OCI-LY3 (cell line): Measurements from ENCODE around the gene IRF2.

Experiments used
- H2AFZ ChIP-seq: fragments of 200-600, 300-600 bp; shearing (Covaris generic); 2 replicates; pipeline ENCODE4 v1.6.0; 2014; ENCODE audit warnings: antibody characterized with exemption, low read depth, low read length
- H3K27ac ChIP-seq: fragments of 200-600, 300-600 bp; sonication (generic); 2 replicates; pipeline ENCODE4 v1.5.1; 2014; ENCODE audit warnings: mild to moderate bottlenecking, low read length, moderate library complexity, mixed read lengths
- H3K27me3 ChIP-seq: fragments of 200-600, 300-600 bp; sonication (generic); 2 replicates; pipeline ENCODE4 v1.6.1; 2014; ENCODE audit warnings: low read depth, low read length, mixed read lengths
- H3K36me3 ChIP-seq: fragments of 200-600, 300-600 bp; sonication (generic); replicated peaks from 2 replicates; pipeline ENCODE3; 2014; ENCODE audit warnings: low read depth, low read length, mixed read lengths
- H3K4me1 ChIP-seq: fragments of 300-600, 200-600 bp; sonication (generic); 2 replicates; pipeline ENCODE4 v1.6.1; 2014; ENCODE audit warnings: low read length, mixed read lengths
- H3K4me2 ChIP-seq: fragments of 200-600, 300-600 bp; sonication (generic); 2 replicates; pipeline ENCODE4 v1.6.1; 2014; ENCODE audit warnings: low read length, mixed read lengths
- H3K4me3 ChIP-seq: fragments of 300-600, 200-600 bp; sonication (generic); 2 replicates; pipeline ENCODE4 v1.5.1; 2014; ENCODE audit warnings: antibody characterized with exemption, mild to moderate bottlenecking, low read length, moderate library complexity
- H3K79me2 ChIP-seq: fragments of 300-600, 200-600 bp; shearing (Covaris generic); 2 replicates; pipeline ENCODE4 v1.6.1; 2014; ENCODE audit warnings: mild to moderate bottlenecking, low read length, mixed read lengths
- H3K9ac ChIP-seq: fragments of 300-600, 200-600 bp; shearing (Covaris generic); 2 replicates; pipeline ENCODE4 v1.6.0; 2014; ENCODE audit warnings: mild to moderate bottlenecking, low read length, moderate library complexity
- H3K9me3 ChIP-seq: fragments of 200-600, 300-600 bp; shearing (Covaris generic); 2 replicates; pipeline ENCODE4 v1.6.1; 2014; ENCODE audit warnings: low read length, mixed read lengths; ENCODE audit not compliant: insufficient read depth
- H4K20me1 ChIP-seq: fragments of 200-600, 300-600 bp; sonication (generic); 2 replicates; pipeline ENCODE4 v1.6.1; 2016; ENCODE audit warnings: low read length, mixed read lengths; ENCODE audit not compliant: insufficient read depth
- CTCF ChIP-seq: fragments of 200-600, 300-600 bp; sonication (generic); IDR thresholded peaks from 2 replicates; pipeline ENCODE4 v1.5.1; 2014; ENCODE audit warnings: antibody characterized with exemption, low read length, low read depth
- EZH2phosphoT487 ChIP-seq: fragments of 200-600 bp; shearing (Covaris generic); IDR thresholded peaks from 2 replicates; pipeline ENCODE4 v1.6.1; 2018; ENCODE audit warnings: antibody characterized with exemption, mixed run types, low read depth

Gene IRF2

GRCh38 chr4:184463856-184464255 lies 10.5 kb downstream of the IRF2 start:
- no peak overlapping the region for H3K4me3 ChIP-seq

GRCh38 chr4:184463158-184463557 lies 11.2 kb downstream of the IRF2 start:
- Histone ChIP-seq H3K36me3 (no peaks in the 10 kb centered on the region), H3K9me3 (no peaks in the 10 kb centered on the region), H3K79me2 (peaks cover 91% of the 10 kb centered on the region), H3K4me2 (no peak overlapping the region), H3K4me3 (no peak overlapping the region), H2AFZ (no peak overlapping the region), H3K27ac (no peak overlapping the region), H3K4me1 (no peaks in the 10 kb centered on the region), H3K27me3 (no peaks in the 10 kb centered on the region), H4K20me1 (peaks cover 53% of the 10 kb centered on the region), H3K9ac (no peak overlapping the region)
- TF ChIP-seq CTCF (no peak), EZH2phosphoT487 (no peak)

More at GRCh38 chr4:184463856-184464255, 10.5 kb downstream of the IRF2 start:
- no peaks in the 10 kb centered on the region for H3K9me3 ChIP-seq
- TF ChIP-seq EZH2phosphoT487 = no peak
- TF ChIP-seq CTCF = no peak
- no peak overlapping the region for H3K9ac ChIP-seq
- H3K27me3 ChIP-seq = no peaks in the 10 kb centered on the region
- H3K27ac ChIP-seq = no peak overlapping the region
- H3K4me1 ChIP-seq = no peaks in the 10 kb centered on the region
- no peak overlapping the region for H2AFZ ChIP-seq
- H3K4me2 ChIP-seq = no peak overlapping the region
- H3K79me2 ChIP-seq = peaks cover 91% of the 10 kb centered on the region
- H4K20me1 ChIP-seq = peaks cover 53% of the 10 kb centered on the region
- H3K36me3 ChIP-seq = no peaks in the 10 kb centered on the region

GRCh38 chr4:184462724-184463123 lies 11.6 kb downstream of the IRF2 start:
- H2AFZ ChIP-seq = no peak overlapping the region
- H3K4me2 ChIP-seq = no peak overlapping the region
- H3K27me3 ChIP-seq = no peaks in the 10 kb centered on the region
- peaks cover 55% of the 10 kb centered on the region for H4K20me1 ChIP-seq
- H3K79me2 ChIP-seq = peaks cover 91% of the 10 kb centered on the region
- no peaks in the 10 kb centered on the region for H3K36me3 ChIP-seq
- H3K27ac ChIP-seq = no peak overlapping the region
- TF ChIP-seq CTCF (no peak), EZH2phosphoT487 (no peak)
- H3K4me1 ChIP-seq = no peaks in the 10 kb centered on the region
- no peak overlapping the region for H3K4me3 ChIP-seq
- H3K9me3 ChIP-seq = no peaks in the 10 kb centered on the region
- no peak overlapping the region for H3K9ac ChIP-seq

- Histone ChIP-seq H3K4me1 (no peaks in the 10 kb centered on the region), H3K36me3 (no peaks in the 10 kb centered on the region), H3K4me3 (no peak overlapping the region), H3K79me2 (peaks cover 91% of the 10 kb centered on the region), H3K9me3 (no peaks in the 10 kb centered on the region), H3K4me2 (no peak overlapping the region), H2AFZ (no peak overlapping the region), H4K20me1 (peaks cover 56% of the 10 kb centered on the region), H3K27me3 (no peaks in the 10 kb centered on the region), H3K27ac (no peak overlapping the region), H3K9ac (no peak overlapping the region)
- TF ChIP-seq CTCF (no peak), EZH2phosphoT487 (no peak)
These were observed 12.5 kb downstream of the IRF2 start for GRCh38 chr4:184461711-184462441.
